HG03066 (cell line): ENCODE data around the gene HOXB2.
A peak's percentile ranks its signal among the peaks of the same experiment; 100 is the strongest.
"Not testable (repeated sequence)": the region's sequence is repeated elsewhere in the genome, so short reads cannot be mapped to it uniquely, and the experiment has no call there.

Experiments used
- ATAC-seq: cut with Tn5 transposase; IDR thresholded peaks from one replicate; pipeline ENCODE4 v1.9.1; 2021; ENCODE audit warnings: low read depth; ENCODE audit not compliant: unreplicated experiment

HOXB2 gene

DNA sequence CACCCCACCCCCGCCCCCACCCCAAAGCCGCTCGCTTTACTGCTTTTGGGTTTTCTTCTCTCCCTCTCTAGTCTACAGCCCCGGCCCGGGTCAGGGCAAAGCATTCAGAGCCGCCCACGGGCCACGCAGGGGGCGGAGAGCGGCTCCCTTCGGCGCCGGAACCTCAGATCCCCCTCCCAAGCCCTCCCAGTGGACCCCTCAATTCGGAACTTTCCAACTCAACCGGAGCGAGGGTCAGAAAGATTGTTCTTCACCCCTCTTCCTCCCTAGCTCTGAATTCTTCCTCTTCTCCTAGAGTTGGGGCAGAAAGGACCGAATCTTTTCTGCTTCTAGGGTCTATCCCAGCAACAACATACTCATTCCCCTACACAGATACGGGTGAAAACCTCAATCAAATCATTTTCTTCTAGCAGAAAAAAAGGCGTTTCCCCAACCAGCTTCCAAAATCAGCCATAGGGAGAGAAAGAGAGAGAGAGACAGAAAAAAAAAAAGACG, 1.0 kb downstream of the HOXB2 start:
- no peak for ATAC-seq

- ATAC-seq, result peak; percentile 58
Measured at GRCh38 chr17:48543107-48543853, 1.6 kb downstream of the HOXB2 start.

DNA sequence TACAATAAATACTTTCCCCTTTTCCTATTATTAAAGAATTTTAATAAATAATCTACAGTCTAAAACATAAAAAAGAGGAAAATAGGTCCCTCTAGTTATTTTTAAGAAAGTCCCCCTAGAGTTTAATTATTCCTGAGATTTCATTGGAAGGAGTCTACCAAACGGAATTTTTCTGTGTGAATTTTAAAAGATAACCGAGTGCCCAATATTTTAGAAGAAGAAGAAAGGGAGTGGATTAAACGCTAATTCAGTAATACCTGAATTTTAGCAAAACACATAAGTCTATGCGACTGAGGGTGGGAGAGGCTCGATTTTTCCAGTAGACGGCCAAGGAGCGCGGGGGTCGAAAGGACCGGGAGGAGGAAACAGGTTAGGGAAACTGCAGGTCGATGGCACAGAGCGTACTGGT, 2.2 kb downstream of the HOXB2 start:
- ATAC-seq, result no peak

DNA sequence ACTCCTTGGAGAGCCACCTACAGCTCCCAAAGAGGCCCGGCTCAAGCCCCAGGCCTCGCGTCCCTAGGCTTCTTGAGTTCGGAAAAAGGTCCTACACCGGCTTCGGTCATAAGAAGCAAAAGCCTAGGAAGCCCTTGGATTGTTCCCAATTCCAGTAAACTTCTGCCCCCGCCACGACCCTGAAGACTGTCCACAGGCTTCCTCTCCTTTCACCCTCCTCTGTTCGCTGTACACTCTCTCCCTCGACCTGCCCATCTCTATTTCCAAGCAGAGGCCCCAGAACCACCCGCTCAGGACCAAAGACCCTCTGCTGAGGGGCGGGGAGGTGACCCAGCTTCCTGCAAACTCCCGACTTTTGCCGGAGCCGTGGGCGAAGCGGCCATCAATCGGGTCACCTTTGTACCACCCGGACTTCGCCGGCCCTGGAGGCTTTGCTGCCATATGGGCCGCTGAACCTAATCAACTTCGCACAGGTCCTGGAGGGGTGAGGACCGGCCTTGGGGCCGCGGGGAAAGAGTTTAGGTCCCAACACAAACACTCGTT, 2.7 kb downstream of the HOXB2 start:
- ATAC-seq, result no peak

- no peak for ATAC-seq
Measured at GRCh38 chr17:48541577-48542113, 3.3 kb downstream of the HOXB2 start.

- ATAC-seq, result no peak
Measured at GRCh38 chr17:48541036-48541576, 3.8 kb downstream of the HOXB2 start.

GRCh38 chr17:48540213-48540612, 4.7 kb downstream of the HOXB2 start:
- no peak for ATAC-seq

DNA sequence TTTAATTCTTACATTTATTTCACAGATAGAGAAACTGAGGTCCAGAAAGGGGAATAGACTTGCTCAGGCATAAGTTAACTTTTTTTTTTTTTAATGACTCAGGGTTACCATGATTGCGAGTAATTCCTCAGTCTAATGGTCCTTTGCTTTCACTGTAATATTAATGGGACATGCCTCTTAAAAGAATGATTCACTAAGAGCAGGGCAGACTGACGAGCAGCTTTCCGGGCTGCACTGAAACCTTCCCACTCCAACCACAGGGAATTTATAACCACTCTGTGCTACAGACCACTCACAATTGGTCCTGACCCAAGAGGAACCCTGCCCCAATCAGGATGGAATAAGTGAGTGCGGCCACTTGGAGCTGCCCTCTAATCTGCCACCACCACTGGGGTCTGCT, 5.7 kb downstream of the HOXB2 start:
- no peak for ATAC-seq

GRCh38 chr17:48537316-48537715, 7.6 kb downstream of the HOXB2 start:
- ATAC-seq, result no peak

DNA sequence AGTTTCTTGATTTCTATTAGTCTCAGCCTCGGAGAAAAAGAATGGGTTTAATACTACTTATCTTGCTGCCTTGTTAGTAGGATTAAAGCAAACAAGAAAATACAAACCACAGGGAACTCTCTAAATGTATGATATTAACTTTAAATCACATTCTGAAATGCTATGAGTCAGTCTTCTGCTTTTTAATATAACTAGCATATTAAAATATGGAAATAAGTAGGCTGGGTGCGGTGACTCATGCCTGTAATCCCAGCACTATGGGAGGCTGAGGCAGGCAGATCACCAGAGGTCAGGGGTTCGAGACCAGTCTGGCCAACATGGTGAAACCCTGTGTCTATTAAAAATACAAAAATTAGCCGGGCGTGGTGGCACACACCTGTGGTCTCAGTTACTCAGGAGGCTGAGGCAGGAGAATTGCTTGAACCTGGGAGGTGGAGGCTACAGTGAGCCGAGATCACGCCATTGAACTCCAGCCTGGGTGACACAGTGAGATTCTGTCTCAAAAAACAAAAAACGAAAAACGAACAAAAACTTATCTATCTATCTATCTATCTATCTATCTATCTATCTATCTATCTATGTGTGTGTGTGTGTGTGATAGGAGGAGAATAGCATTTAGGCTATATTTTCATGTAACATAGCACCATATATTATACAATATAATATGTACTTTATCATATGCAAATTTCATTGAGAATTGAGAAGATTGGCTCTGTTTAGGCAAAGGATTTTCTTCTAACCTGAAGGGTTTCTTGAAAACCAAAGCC, 8.9 kb downstream of the HOXB2 start:
- ATAC-seq, result not testable (repeated sequence)

DNA sequence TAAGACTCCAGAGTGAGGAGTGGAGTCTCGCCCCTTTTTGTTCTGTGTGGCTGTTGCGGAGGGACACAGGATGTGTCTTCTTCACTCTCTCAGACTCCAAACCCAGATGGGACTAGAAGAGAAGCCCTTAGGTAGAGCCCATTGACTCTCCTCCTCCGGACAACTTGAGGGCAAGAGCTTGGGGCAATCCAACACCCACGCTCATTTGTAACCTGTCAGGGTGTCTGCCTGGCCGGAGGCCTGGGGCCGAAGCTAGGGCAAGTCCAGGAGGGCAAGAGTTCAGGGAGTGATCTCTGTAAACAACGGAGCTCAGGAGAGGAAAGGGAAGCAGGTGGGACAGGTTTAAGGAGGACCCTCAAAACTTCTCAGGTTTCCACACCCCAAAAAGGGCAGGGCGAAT, 12.6 kb downstream of the HOXB2 start:
- ATAC-seq, result no peak

GRCh38 chr17:48530887-48531272, 14.0 kb downstream of the HOXB2 start, which contains the start of gene HOXB1:
HOXB1 (minus strand) TSS chr17:48531011; CDS start chr17:48530904, 107 bp downstream.
- no peak for ATAC-seq

GRCh38 chr17:48530208-48530886, 14.6 kb downstream of the HOXB2 start:
- no peak for ATAC-seq

DNA sequence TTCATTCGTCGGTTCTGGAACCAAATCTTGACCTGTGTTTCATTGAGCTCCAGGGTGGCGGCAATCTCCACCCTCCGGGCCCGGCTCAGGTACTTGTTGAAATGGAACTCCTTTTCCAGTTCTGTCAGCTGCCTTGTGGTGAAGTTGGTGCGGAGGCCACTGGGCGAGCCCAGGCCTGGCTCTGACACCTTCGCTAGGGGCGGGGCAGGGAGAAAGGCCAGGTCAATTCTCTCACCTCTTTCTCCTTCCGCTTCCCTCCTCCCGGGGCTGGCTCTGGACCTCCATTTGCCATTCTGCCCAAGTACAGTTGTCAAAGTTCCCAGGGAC, 15.3 kb downstream of the HOXB2 start:
- ATAC-seq, result no peak

GRCh38 chr17:48528936-48529682, 15.8 kb downstream of the HOXB2 start:
- ATAC-seq, result no peak

GRCh38 chr17:48528153-48528935, 16.6 kb downstream of the HOXB2 start:
- ATAC-seq, result no peak

GRCh38 chr17:48527547-48527932, 17.4 kb downstream of the HOXB2 start:
- no peak for ATAC-seq

DNA sequence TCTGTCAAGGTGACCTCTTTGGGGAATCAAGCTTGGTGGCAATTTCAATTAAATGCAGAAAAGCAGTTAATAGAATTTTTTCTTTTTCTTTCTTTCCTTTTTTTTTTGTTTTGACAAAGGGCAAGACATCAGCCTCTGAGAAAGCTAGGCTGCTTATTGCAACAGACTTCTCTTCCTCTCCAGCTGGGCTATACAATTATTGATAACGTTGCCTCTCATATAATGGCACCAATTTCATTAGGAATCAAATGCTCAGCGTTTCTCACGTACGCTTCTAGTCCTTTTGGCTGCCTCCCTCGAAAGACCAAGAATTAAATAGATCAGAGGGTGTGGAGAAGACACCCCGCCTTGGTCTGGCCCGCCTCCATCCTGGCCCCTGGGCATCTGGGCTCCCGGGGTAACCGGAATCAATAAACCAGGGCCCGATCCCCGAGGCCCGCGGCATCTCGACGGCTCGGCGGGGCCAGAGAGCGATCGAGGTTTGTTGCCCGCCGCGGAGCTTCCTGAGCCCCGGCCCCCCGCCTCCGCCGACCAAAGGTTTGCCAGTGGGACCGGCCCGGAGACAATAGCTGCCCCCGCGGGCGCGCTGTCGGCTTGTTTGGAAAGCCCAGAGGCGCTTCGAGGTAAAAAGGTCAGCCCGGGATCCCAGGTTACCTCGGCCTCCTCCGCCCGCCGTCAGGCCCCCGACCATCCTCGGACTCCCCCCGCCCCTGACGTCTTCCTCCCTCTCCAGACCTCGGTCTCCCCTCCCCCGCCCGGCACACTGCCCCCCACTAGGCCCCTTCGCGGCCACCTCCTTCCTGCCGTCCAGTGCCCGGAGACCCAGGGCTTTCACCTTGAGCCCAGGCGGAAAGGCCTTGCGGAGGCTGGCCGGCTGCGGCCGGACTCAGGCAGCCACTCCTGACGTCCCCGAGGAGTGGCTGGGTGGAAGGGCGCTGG, 18.0 kb downstream of the HOXB2 start:
- ATAC-seq, result no peak
